Measurements from ENCODE around the gene PPM1J.

Gene PPM1J

GRCh38 chr1:112712191-112712590 is 2.9 kb downstream of the PPM1J start:
- H3K4me1 ChIP-seq (ENCODE audit: insufficient read depth, low read length, poor library complexity, severe bottlenecking) = peaks cover 11% of the 10 kb centered on the region
- no peaks in the 10 kb centered on the region for H3K27me3 ChIP-seq (ENCODE audit: insufficient read depth, low read length, poor library complexity, severe bottlenecking)
- no peaks in the 10 kb centered on the region for H3F3A ChIP-seq (ENCODE audit: low read depth)

GRCh38 chr1:112711670-112712069 is 3.5 kb downstream of the PPM1J start:
- no peaks in the 10 kb centered on the region for H4K20me1 ChIP-seq (ENCODE audit: insufficient read depth, low read length, poor library complexity, severe bottlenecking)
- no peaks in the 10 kb centered on the region for H3K9me3 ChIP-seq (ENCODE audit: insufficient read depth, low read depth, low read length)
- TF ChIP-seq CTCF (conservative IDR thresholded peaks at IDR 0.05; ENCODE audit: low read length) (no peak), EZH2phosphoT487 (IDR thresholded peaks at IDR 0.05; ENCODE audit: borderline replicate concordance) (no peak)
- H3K9me2 ChIP-seq (replicated peaks; ENCODE audit: low read depth, low read length) = no peaks in the 10 kb centered on the region
- H3K9ac ChIP-seq (ENCODE audit: low read depth, low read length, poor library complexity, severe bottlenecking) = no peak overlapping the region
- no peak overlapping the region for H2AFZ ChIP-seq (ENCODE audit: low read length)
- H3K36me3 ChIP-seq (ENCODE audit: insufficient read depth, low read length) = no peaks in the 10 kb centered on the region
- no peaks in the 10 kb centered on the region for H3F3A ChIP-seq (ENCODE audit: low read depth)
- peaks cover 11% of the 10 kb centered on the region for H3K4me1 ChIP-seq (ENCODE audit: insufficient read depth, low read length, poor library complexity, severe bottlenecking)
- no peak overlapping the region for H3K4me2 ChIP-seq (ENCODE audit: low read depth, low read length, poor library complexity, severe bottlenecking)
- H3K4me3 ChIP-seq (ENCODE audit: low read length, poor library complexity, severe bottlenecking) = no peak overlapping the region
- H3K27me3 ChIP-seq (ENCODE audit: insufficient read depth, low read length, poor library complexity, severe bottlenecking) = no peaks in the 10 kb centered on the region
- peaks cover 3% of the 10 kb centered on the region for H3K79me2 ChIP-seq (ENCODE audit: insufficient read depth, low read length)

More at GRCh38 chr1:112712191-112712590, 2.9 kb downstream of the PPM1J start:
- Histone ChIP-seq H3K9me3 (ENCODE audit: insufficient read depth, low read depth, low read length) (no peaks in the 10 kb centered on the region), H4K20me1 (ENCODE audit: insufficient read depth, low read length, poor library complexity, severe bottlenecking) (no peaks in the 10 kb centered on the region), H3K4me3 (ENCODE audit: low read length, poor library complexity, severe bottlenecking) (no peak overlapping the region), H3K79me2 (ENCODE audit: insufficient read depth, low read length) (no peaks in the 10 kb centered on the region), H3K36me3 (ENCODE audit: insufficient read depth, low read length) (no peaks in the 10 kb centered on the region), H2AFZ (ENCODE audit: low read length) (no peak overlapping the region), H3K4me2 (ENCODE audit: low read depth, low read length, poor library complexity, severe bottlenecking) (no peak overlapping the region), H3K9me2 (replicated peaks; ENCODE audit: low read depth, low read length) (no peaks in the 10 kb centered on the region), H3K9ac (ENCODE audit: low read depth, low read length, poor library complexity, severe bottlenecking) (no peak overlapping the region)
- TF ChIP-seq CTCF (conservative IDR thresholded peaks at IDR 0.05; ENCODE audit: low read length) (no peak), EZH2phosphoT487 (IDR thresholded peaks at IDR 0.05; ENCODE audit: borderline replicate concordance) (no peak)

- no peak overlapping the region for H3K9ac ChIP-seq (ENCODE audit: low read depth, low read length, poor library complexity, severe bottlenecking)
- peaks cover 11% of the 10 kb centered on the region for H3K4me1 ChIP-seq (ENCODE audit: insufficient read depth, low read length, poor library complexity, severe bottlenecking)
- H3K36me3 ChIP-seq (ENCODE audit: insufficient read depth, low read length) = no peaks in the 10 kb centered on the region
- H4K20me1 ChIP-seq (ENCODE audit: insufficient read depth, low read length, poor library complexity, severe bottlenecking) = no peaks in the 10 kb centered on the region
- TF ChIP-seq EZH2phosphoT487 (IDR thresholded peaks at IDR 0.05; ENCODE audit: borderline replicate concordance) (no peak), CTCF (conservative IDR thresholded peaks at IDR 0.05; ENCODE audit: low read length) (no peak)
- H3K9me3 ChIP-seq (ENCODE audit: insufficient read depth, low read depth, low read length) = no peaks in the 10 kb centered on the region
- no peaks in the 10 kb centered on the region for H3K9me2 ChIP-seq (replicated peaks; ENCODE audit: low read depth, low read length)
- H3K79me2 ChIP-seq (ENCODE audit: insufficient read depth, low read length) = peaks cover 9% of the 10 kb centered on the region
- no peak overlapping the region for H2AFZ ChIP-seq (ENCODE audit: low read length)
- no peaks in the 10 kb centered on the region for H3K27me3 ChIP-seq (ENCODE audit: insufficient read depth, low read length, poor library complexity, severe bottlenecking)
- no peak overlapping the region for H3K4me2 ChIP-seq (ENCODE audit: low read depth, low read length, poor library complexity, severe bottlenecking)
- H3F3A ChIP-seq (ENCODE audit: low read depth) = no peaks in the 10 kb centered on the region
- H3K4me3 ChIP-seq (ENCODE audit: low read length, poor library complexity, severe bottlenecking) = no peak overlapping the region
These were observed 4.1 kb downstream of the PPM1J start for GRCh38 chr1:112711041-112711440.

Measured in Loucy (cell line).